A673 (cell line): ENCODE data around the gene HLCS. TPM values are rescaled to one million over a fixed set of nuclear protein-coding genes. Genes with fewer than 3 reads are reported as not detected.

Experiments used
- BruUV-seq: library from RNA; stranded (reverse); fragments of 400-500 nt; replicated peaks from 2 replicates; lab custom pipeline; 2021; lab: Mats Ljungman, UMichigan
- CTCF ChIA-PET: fragments of 300-600 bp; sonication (Branson Sonifier 250); formaldehyde crosslinking; loops from one replicate; lab custom pipeline; 2022; ENCODE audit warnings: antibody characterized with exemption; lab: Charles Lee
- POLR2A ChIA-PET: fragments of 300-600 bp; sonication (Branson Sonifier 250); formaldehyde crosslinking; loops from one replicate; lab custom pipeline; 2022; ENCODE audit warnings: antibody characterized with exemption; ENCODE audit not compliant: low non-redundant PET; lab: Charles Lee
- DNase-seq: peaks from one replicate; pipeline ENCODE4 v3.0.0-alpha.2; 2015; ENCODE audit warnings: low spot score
- H3K27ac ChIP-seq: fragments of 200-600 bp; sonication (generic); 2 replicates; pipeline ENCODE4 v1.5.1; 2016; ENCODE audit warnings: mixed run types, low read depth, mild to moderate bottlenecking, mixed read lengths, antibody characterized with exemption, low read length; ENCODE audit not compliant: poor library complexity, severe bottlenecking
- H3K27me3 ChIP-seq: fragments of 200-600 bp; sonication (generic); replicated peaks from 2 replicates; pipeline ENCODE4 v1.6.1; 2017; ENCODE audit warnings: mixed run types, low read depth, mild to moderate bottlenecking, mixed read lengths, antibody characterized with exemption, low read length; ENCODE audit not compliant: insufficient read depth, poor library complexity
- H3K36me3 ChIP-seq: fragments of 200-600 bp; sonication (generic); 2 replicates; pipeline ENCODE4 v1.6.1; 2016; ENCODE audit warnings: mixed run types, mild to moderate bottlenecking, mixed read lengths, antibody characterized with exemption, low read length; ENCODE audit not compliant: insufficient read depth, poor library complexity, severe bottlenecking
- H3K4me1 ChIP-seq: fragments of 200-600 bp; sonication (generic); 2 replicates; pipeline ENCODE4 v1.6.1; 2017; ENCODE audit warnings: mixed run types, mild to moderate bottlenecking, mixed read lengths, antibody characterized with exemption, low read length; ENCODE audit not compliant: insufficient read depth, poor library complexity, severe bottlenecking
- H3K4me3 ChIP-seq: fragments of 200-600 bp; sonication (generic); 2 replicates; pipeline ENCODE4 v1.5.1; 2016; ENCODE audit warnings: low read depth, mixed run types, mild to moderate bottlenecking, mixed read lengths, low read length; ENCODE audit not compliant: poor library complexity, severe bottlenecking
- H3K9me3 ChIP-seq: fragments of 200-600 bp; sonication (generic); 2 replicates; pipeline ENCODE4 v1.6.1; 2016; ENCODE audit warnings: mixed run types, low read depth, mild to moderate bottlenecking, mixed read lengths, antibody characterized with exemption, low read length; ENCODE audit not compliant: poor library complexity, severe bottlenecking
- EZH2 ChIP-seq: fragments of 200-600 bp; sonication (generic); IDR thresholded peaks from 2 replicates; pipeline ENCODE4 v1.6.1; 2017; ENCODE audit warnings: borderline replicate concordance, low read depth, mild to moderate bottlenecking, mixed read lengths, antibody characterized with exemption, low read length; ENCODE audit not compliant: poor library complexity, severe bottlenecking
- intact Hi-C: fragments of 100-400 bp; cut with micrococcal nuclease; formaldehyde crosslinking; loops from one replicate; pipeline ENCODE4 v1.10.0; 2022; ENCODE audit not compliant: unreplicated experiment
- total RNA-seq: library from RNA; stranded (reverse); gene quantifications from 2 replicates; pipeline ENCODE4 v1.2.3, GENCODE V29; 2021
- TF ChIP-seq, protein P1 (sequence below): fragments of 300-800, 200-600 bp; sonication (generic); conservative IDR thresholded peaks from 2 replicates; pipeline ENCODE4 v1.5.1; 2017; ENCODE audit warnings: low read depth, mild to moderate bottlenecking, antibody characterized with exemption, low read length, moderate library complexity, mixed read lengths

The HLCS gene
- total RNA-seq, 1 experiment from 2014 or later = 15.3 TPM

DNA sequence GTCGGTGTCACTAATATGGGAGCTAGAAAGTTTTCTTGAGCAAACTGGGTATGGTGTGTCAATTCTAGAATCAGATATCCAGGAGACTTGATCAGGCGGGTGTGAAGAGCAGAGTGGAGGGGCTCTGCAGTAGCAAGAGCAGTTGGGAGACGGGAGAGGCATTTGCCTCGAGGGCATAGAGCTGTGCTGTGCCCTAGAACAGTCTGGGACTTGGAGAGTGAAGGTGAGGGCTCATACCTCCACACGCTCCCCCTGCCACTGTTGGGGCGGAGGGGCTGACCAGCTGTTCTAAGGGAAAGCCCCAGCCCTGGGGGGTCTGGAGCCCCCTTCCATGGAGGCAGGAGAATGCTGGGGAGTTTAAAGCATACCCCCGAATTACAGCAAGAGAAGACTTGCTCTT, 233.7 kb downstream of the HLCS start:
- DNase-seq = no peak
- H3K4me1 ChIP-seq = no peaks in the 10 kb centered on the region
- no peaks in the 10 kb centered on the region for H3K27me3 ChIP-seq
- H3K27ac ChIP-seq = no peak overlapping the region
- no TSS peak for BruUV-seq
- no peak overlapping the region for H3K4me3 ChIP-seq
- intact Hi-C loops = no loop called here
- peaks cover 41% of the 10 kb centered on the region for H3K36me3 ChIP-seq
- ChIA-PET POLR2A (no interaction called here), CTCF (no interaction called here)
- TF ChIP-seq EZH2 = no peak
- TF ChIP-seq, protein P1, sequence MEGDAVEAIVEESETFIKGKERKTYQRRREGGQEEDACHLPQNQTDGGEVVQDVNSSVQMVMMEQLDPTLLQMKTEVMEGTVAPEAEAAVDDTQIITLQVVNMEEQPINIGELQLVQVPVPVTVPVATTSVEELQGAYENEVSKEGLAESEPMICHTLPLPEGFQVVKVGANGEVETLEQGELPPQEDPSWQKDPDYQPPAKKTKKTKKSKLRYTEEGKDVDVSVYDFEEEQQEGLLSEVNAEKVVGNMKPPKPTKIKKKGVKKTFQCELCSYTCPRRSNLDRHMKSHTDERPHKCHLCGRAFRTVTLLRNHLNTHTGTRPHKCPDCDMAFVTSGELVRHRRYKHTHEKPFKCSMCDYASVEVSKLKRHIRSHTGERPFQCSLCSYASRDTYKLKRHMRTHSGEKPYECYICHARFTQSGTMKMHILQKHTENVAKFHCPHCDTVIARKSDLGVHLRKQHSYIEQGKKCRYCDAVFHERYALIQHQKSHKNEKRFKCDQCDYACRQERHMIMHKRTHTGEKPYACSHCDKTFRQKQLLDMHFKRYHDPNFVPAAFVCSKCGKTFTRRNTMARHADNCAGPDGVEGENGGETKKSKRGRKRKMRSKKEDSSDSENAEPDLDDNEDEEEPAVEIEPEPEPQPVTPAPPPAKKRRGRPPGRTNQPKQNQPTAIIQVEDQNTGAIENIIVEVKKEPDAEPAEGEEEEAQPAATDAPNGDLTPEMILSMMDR = no peak
- no peaks in the 10 kb centered on the region for H3K9me3 ChIP-seq

DNA sequence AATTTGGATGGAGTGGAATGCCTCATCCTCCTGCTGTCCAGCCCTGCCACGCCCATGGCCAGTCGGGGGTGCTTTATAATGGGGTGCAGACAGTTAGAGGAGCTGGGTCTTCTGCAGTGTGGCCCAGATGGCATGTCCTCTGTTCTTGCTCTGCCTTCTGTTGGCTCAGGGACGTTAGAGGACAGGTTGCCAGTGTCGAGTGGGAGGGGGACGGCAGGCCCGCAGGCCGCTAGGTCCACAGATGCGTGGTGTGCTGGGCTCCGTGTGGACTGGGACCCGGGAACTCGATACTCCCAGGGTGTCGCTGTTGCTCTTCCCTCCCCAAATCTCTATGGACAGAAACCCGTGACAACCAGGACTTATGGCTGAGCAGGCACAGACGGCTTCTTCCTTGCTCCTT, 234.3 kb downstream of the HLCS start:
- intact Hi-C loops = no loop called here
- peaks cover 42% of the 10 kb centered on the region for H3K36me3 ChIP-seq
- CTCF ChIA-PET = no interaction called here
- no peak overlapping the region for H3K4me3 ChIP-seq
- DNase-seq = no peak
- BruUV-seq = no TSS peak
- POLR2A ChIA-PET = no interaction called here
- H3K27ac ChIP-seq = no peak overlapping the region
- no peaks in the 10 kb centered on the region for H3K27me3 ChIP-seq
- no peaks in the 10 kb centered on the region for H3K9me3 ChIP-seq
- no peak for TF ChIP-seq EZH2
- TF ChIP-seq, protein P1 = no peak
- no peaks in the 10 kb centered on the region for H3K4me1 ChIP-seq

DNA sequence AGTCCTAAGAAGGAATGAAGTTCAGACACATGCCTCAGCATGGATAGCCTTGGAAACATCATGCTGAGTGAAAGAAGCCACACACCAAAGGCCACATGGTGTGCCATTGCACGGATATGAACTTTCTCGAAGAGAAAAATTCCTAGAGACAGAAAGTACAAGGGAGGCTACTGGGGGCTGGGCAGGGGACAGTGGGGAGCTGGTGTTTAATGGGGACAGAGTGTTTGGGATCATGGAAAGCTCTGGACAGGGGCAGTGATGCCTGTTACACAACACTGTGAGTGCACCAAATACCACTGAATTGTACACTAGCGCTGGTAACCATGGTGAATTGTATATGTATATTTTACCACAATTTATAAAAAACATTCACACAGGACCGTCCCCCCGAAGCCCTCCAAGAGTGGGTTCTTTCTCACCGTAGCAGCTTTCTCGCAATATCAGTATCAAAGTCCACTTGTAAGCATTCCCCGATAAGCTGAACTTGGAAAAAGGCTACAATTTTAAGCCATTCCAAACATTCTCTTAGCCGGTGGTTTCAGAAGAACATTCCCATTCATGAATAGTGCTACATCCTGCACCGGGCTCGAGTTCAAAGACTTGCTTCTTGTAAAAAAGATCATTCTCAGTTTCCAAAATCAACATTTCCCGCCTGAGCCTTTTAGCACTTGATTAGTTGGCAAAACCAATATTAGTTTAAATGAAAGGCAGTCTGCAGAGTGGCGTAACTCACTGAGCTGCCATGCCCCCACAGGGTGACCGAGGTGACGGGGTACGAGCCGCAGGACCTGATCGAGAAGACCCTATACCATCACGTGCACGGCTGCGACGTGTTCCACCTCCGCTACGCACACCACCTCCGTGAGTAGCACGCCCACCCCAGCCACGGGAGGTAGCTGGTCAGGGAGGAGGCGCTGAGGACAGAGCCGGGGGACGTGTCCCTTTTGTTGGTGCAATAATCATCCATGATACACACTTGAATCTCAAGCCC, 235.9 kb downstream of the HLCS start:
- Histone ChIP-seq H3K4me3 (no peak overlapping the region), H3K27ac (no peak overlapping the region), H3K4me1 (no peaks in the 10 kb centered on the region), H3K9me3 (no peaks in the 10 kb centered on the region), H3K36me3 (peaks cover 53% of the 10 kb centered on the region), H3K27me3 (no peaks in the 10 kb centered on the region)
- POLR2A ChIA-PET = no interaction called here
- BruUV-seq = no TSS peak
- TF ChIP-seq EZH2 = no peak
- TF ChIP-seq, protein P1 = no peak
- CTCF ChIA-PET = no interaction called here
- DNase-seq = no peak
- intact Hi-C loops = no loop called here
